ENCODE results near the gene BRWD1.
"Not testable (repeated sequence)": the region's sequence is repeated elsewhere in the genome, so short reads cannot be mapped to it uniquely, and the experiment has no call there.

BRWD1 gene

GRCh38 chr21:39281207-39281606 lies 32.2 kb downstream of the BRWD1 start:
- no peak for FAIRE-seq

GRCh38 chr21:39269620-39270019 lies 43.8 kb downstream of the BRWD1 start:
- FAIRE-seq: no peak

- no peak for FAIRE-seq
Observed at GRCh38 chr21:39265603-39266002, 47.8 kb downstream of the BRWD1 start.

GRCh38 chr21:39263372-39263771 lies 50.1 kb downstream of the BRWD1 start:
- FAIRE-seq: no peak

- no peak for FAIRE-seq
Observed at GRCh38 chr21:39258207-39258606, 55.2 kb downstream of the BRWD1 start.

GRCh38 chr21:39251326-39251725 lies 62.1 kb downstream of the BRWD1 start:
- FAIRE-seq: peak; percentile 81

GRCh38 chr21:39238275-39238674 lies 75.2 kb downstream of the BRWD1 start:
- FAIRE-seq: no peak

- no peak for FAIRE-seq
Observed at GRCh38 chr21:39232861-39233291, 80.6 kb downstream of the BRWD1 start.

- FAIRE-seq: no peak
Observed at GRCh38 chr21:39224930-39225329, 88.5 kb downstream of the BRWD1 start.

- no peak for FAIRE-seq
Observed at GRCh38 chr21:39221997-39222486, 91.4 kb downstream of the BRWD1 start.

- FAIRE-seq: no peak
Observed at GRCh38 chr21:39221282-39221996, 92.0 kb downstream of the BRWD1 start.

- FAIRE-seq: not testable (repeated sequence)
Observed at GRCh38 chr21:39220875-39221274, 92.6 kb downstream of the BRWD1 start.

GRCh38 chr21:39220150-39220549 lies 93.3 kb downstream of the BRWD1 start:
- no peak for FAIRE-seq

- no peak for FAIRE-seq
Observed at GRCh38 chr21:39218082-39218409, 95.4 kb downstream of the BRWD1 start.

- no peak for FAIRE-seq
Observed at GRCh38 chr21:39217356-39218081, 95.9 kb downstream of the BRWD1 start.

GRCh38 chr21:39216290-39216689 lies 97.1 kb downstream of the BRWD1 start:
- no peak for FAIRE-seq

- FAIRE-seq: no peak
Observed at GRCh38 chr21:39215078-39215477, 98.4 kb downstream of the BRWD1 start.

- no peak for FAIRE-seq
Observed at GRCh38 chr21:39209334-39209688, 104.1 kb downstream of the BRWD1 start.

- FAIRE-seq: no peak
Observed at GRCh38 chr21:39208624-39209333, 104.7 kb downstream of the BRWD1 start.

- no peak for FAIRE-seq
Observed at GRCh38 chr21:39204134-39204533, 109.3 kb downstream of the BRWD1 start.

- FAIRE-seq: no peak
Observed at GRCh38 chr21:39198800-39199199, 114.6 kb downstream of the BRWD1 start.

- FAIRE-seq: no peak
Observed at GRCh38 chr21:39197448-39198233, 115.8 kb downstream of the BRWD1 start.

- no peak for FAIRE-seq
Observed at GRCh38 chr21:39196838-39197237, 116.6 kb downstream of the BRWD1 start.

Data from endometrium (tissue), 2 donors.